Esophagus squamous epithelium (tissue), 5 donors: ENCODE measurements around the gene PDE5A. TPM values are rescaled to one million over a fixed set of nuclear protein-coding genes. Genes with fewer than 3 reads are reported as not detected.
"Not testable (repeated sequence)": the region's sequence is repeated elsewhere in the genome, so short reads cannot be mapped to it uniquely, and the experiment has no call there.

Experiments used
- DNase-seq: peaks from one replicate; lab custom pipeline; 2025; lab: John Stamatoyannopoulos, UW
- H3K27ac ChIP-seq, 4 donors: fragments of 200-600 bp; sonication (generic); one replicate each; pipeline ENCODE4 v1.5.1; 2016 to 2019; ENCODE audit warnings: mild to moderate bottlenecking in 1 of 4
- H3K27me3 ChIP-seq, 4 donors: fragments of 200-600 bp; sonication (generic); 1 replicate in 3 of 4; 2 replicates in 1 of 4; pipeline versions ENCODE4 v1.5.1 to v1.6.0; 2017 to 2021; ENCODE audit warnings: antibody characterized with exemption in 1 of 4
- H3K36me3 ChIP-seq, 3 donors: fragments of 200-600 bp; sonication (generic); one replicate each; pipeline ENCODE4 v1.5.1; 2016 to 2019
- H3K4me1 ChIP-seq, 3 donors: fragments of 200-600 bp; sonication (generic); one replicate each; pipeline ENCODE4 v1.5.1; 2017 to 2019
- H3K4me3 ChIP-seq, 4 donors: fragments of 200-600 bp; sonication (generic); 1 replicate in 3 of 4; 2 replicates in 1 of 4; pipeline ENCODE4 v1.5.1; 2016 to 2019; ENCODE audit warnings: mild to moderate bottlenecking in 2 of 4, moderate library complexity in 1 of 4
- H3K9me3 ChIP-seq, 3 donors: fragments of 200-600 bp; sonication (generic); one replicate each; pipeline ENCODE4 v1.5.1; 2016 to 2019
- CTCF ChIP-seq, 6 experiments: fragments of 450-650 bp in 4 of 6; fragments of 200-600 bp in 2 of 6; sonication (generic) in 2 of 6; IDR thresholded peaks; one replicate each; pipeline ENCODE4 v1.5.1; 2016 to 2019; ENCODE audit warnings: antibody characterized with exemption in 6 of 6, mild to moderate bottlenecking in 4 of 6, moderate library complexity in 4 of 6
- POLR2A ChIP-seq, 4 donors: fragments of 450-650 bp; IDR thresholded peaks; one replicate each; pipeline ENCODE4 v1.6.1; 2017; ENCODE audit warnings: antibody characterized with exemption in 4 of 4, mild to moderate bottlenecking in 4 of 4, moderate library complexity in 3 of 4
- WGBS, 2 donors: methylation state at CpG; one replicate each; pipeline ENCODE4 v1.1.5; 2018; 5-methylcytosine and 5-hydroxymethylcytosine counted together
- intact Hi-C: fragments of 100-400 bp; cut with DNase I; formaldehyde crosslinking; loops from one replicate; pipeline ENCODE4 v1.15.0; 2022
- total RNA-seq, 4 donors: library from RNA; depleted of rRNA; stranded (reverse); fragments of >200 nt; gene quantifications; one replicate each; pipeline ENCODE4 v1.1.0, GENCODE V29; 2016
- donor health status: DM: yes; HTN: yes; CAD: no.

PDE5A gene
- total RNA-seq, 4 donors from 2014 or later, result 1.9 to 26.7 (median 6.0) TPM

GRCh38 chr4:119663160-119663788 lies 34.7 kb upstream of the PDE5A start:
- peak overlapping the region in 3 of 4 donors; percentile 44 to 65 (median 49) for H3K27ac ChIP-seq
- WGBS, 2 donors, result 6 to 41% methylated on average over 1 of the region's 1 CpG
- intact Hi-C loops, result no loop called here

GRCh38 chr4:119662612-119663011 lies 34.0 kb upstream of the PDE5A start:
- intact Hi-C loops, H3K4me1 ChIP-seq, H3K27me3 ChIP-seq, H3K9me3 ChIP-seq, H3K4me3 ChIP-seq, DNase-seq, H3K36me3 ChIP-seq: not testable (repeated sequence)
- WGBS, 2 donors, result 80 to 90% methylated on average over 2 of the region's 2 CpGs
- peak overlapping the region in 3 of 4 donors; percentile 44 to 65 (median 49) for H3K27ac ChIP-seq

More at GRCh38 chr4:119663160-119663788, 34.7 kb upstream of the PDE5A start:
- no peaks in the 10 kb centered on the region for H3K36me3 ChIP-seq
- no peaks in the 10 kb centered on the region for H3K27me3 ChIP-seq
- TF ChIP-seq CTCF (IDR thresholded peaks at IDR 0.05), result no peak
- TF ChIP-seq POLR2A (IDR thresholded peaks at IDR 0.05), result no peak
- H3K4me1 ChIP-seq, result peaks cover 0 to 8% (median 0%) of the 10 kb centered on the region in 3 donors
- peak overlapping the region in 1 of 4 donors; percentile 48 for H3K4me3 ChIP-seq
- no peaks in the 10 kb centered on the region for H3K9me3 ChIP-seq
- DNase-seq, result no peak

- no peak for DNase-seq
- WGBS, 2 donors, result 29 to 38% methylated on average over 1 of the region's 1 CpG
- Histone ChIP-seq H3K4me1 (peaks cover 0 to 8% (median 0%) of the 10 kb centered on the region in 3 donors), H3K36me3 (no peaks in the 10 kb centered on the region), H3K27me3 (no peaks in the 10 kb centered on the region), H3K4me3 (no peak overlapping the region), H3K27ac (no peak overlapping the region), H3K9me3 (no peaks in the 10 kb centered on the region)
- TF ChIP-seq POLR2A (IDR thresholded peaks at IDR 0.05) (no peak), CTCF (IDR thresholded peaks at IDR 0.05) (no peak)
- intact Hi-C loops, result no loop called here
Measured at GRCh38 chr4:119661231-119661630, 32.6 kb upstream of the PDE5A start.

- no peak overlapping the region for H3K27ac ChIP-seq
- intact Hi-C loops, result no loop called here
- TF ChIP-seq POLR2A (IDR thresholded peaks at IDR 0.05), result no peak
- no peak for TF ChIP-seq CTCF (IDR thresholded peaks at IDR 0.05)
- no peaks in the 10 kb centered on the region for H3K36me3 ChIP-seq
- H3K4me1 ChIP-seq, result peaks cover 0 to 7% (median 0%) of the 10 kb centered on the region in 3 donors
- no peak for DNase-seq
- H3K4me3 ChIP-seq, result no peak overlapping the region
- no peaks in the 10 kb centered on the region for H3K27me3 ChIP-seq
- no peaks in the 10 kb centered on the region for H3K9me3 ChIP-seq
Measured at GRCh38 chr4:119659576-119659975, 31.0 kb upstream of the PDE5A start.

- TF ChIP-seq POLR2A (IDR thresholded peaks at IDR 0.05) (no peak), CTCF (IDR thresholded peaks at IDR 0.05) (no peak)
- Histone ChIP-seq H3K27me3 (no peaks in the 10 kb centered on the region), H3K4me3 (no peak overlapping the region), H3K9me3 (no peaks in the 10 kb centered on the region), H3K36me3 (no peaks in the 10 kb centered on the region), H3K4me1 (no peaks in the 10 kb centered on the region), H3K27ac (no peak overlapping the region)
- intact Hi-C loops, result no loop called here
- no peak for DNase-seq
Measured at GRCh38 chr4:119657111-119657611, 28.6 kb upstream of the PDE5A start.
